Activated gamma-delta T cell treated with anti-CD3 and anti-CD28 coated beads, Interleukin-2, amount 50 U/mL, for 16 hours (primary cell): ENCODE results near the gene SDK1.

ENCODE experiments used
- DNase-seq: peaks from one replicate; pipeline ENCODE4 v3.0.0-alpha.2; 2020; ENCODE audit warnings: low read depth

The SDK1 gene

GRCh38 chr7:3887096-3887690 is 586.1 kb downstream of the SDK1 start:
- no peak for DNase-seq

GRCh38 chr7:3888096-3888495 is 587.0 kb downstream of the SDK1 start:
- no peak for DNase-seq

GRCh38 chr7:3892157-3892556 is 591.1 kb downstream of the SDK1 start:
- DNase-seq = no peak

- DNase-seq = no peak
Measured at GRCh38 chr7:3892686-3893085, 591.6 kb downstream of the SDK1 start.

- no peak for DNase-seq
Measured at GRCh38 chr7:3893151-3893788, 592.2 kb downstream of the SDK1 start.

GRCh38 chr7:3893789-3894153 is 592.7 kb downstream of the SDK1 start:
- DNase-seq = no peak

GRCh38 chr7:3895341-3896116 is 594.5 kb downstream of the SDK1 start:
- no peak for DNase-seq

GRCh38 chr7:3896169-3896765 is 595.2 kb downstream of the SDK1 start:
- DNase-seq = no peak

- DNase-seq = peak; percentile 14
Measured at GRCh38 chr7:3897430-3898372, 596.6 kb downstream of the SDK1 start.

GRCh38 chr7:3899559-3899991 is 598.5 kb downstream of the SDK1 start:
- no peak for DNase-seq

GRCh38 chr7:3908153-3908552 is 607.1 kb downstream of the SDK1 start:
- DNase-seq = no peak

- DNase-seq = no peak
Measured at GRCh38 chr7:3909128-3909527, 608.1 kb downstream of the SDK1 start.

GRCh38 chr7:3910054-3910453 is 609.0 kb downstream of the SDK1 start:
- no peak for DNase-seq

- no peak for DNase-seq
Measured at GRCh38 chr7:3911685-3912084, 610.6 kb downstream of the SDK1 start.

- no peak for DNase-seq
Measured at GRCh38 chr7:3912291-3912690, 611.2 kb downstream of the SDK1 start.

- no peak for DNase-seq
Measured at GRCh38 chr7:3914051-3914775, 613.2 kb downstream of the SDK1 start.

- no peak for DNase-seq
Measured at GRCh38 chr7:3915337-3915878, 614.4 kb downstream of the SDK1 start.

GRCh38 chr7:3916146-3916545 is 615.1 kb downstream of the SDK1 start:
- DNase-seq = no peak

- no peak for DNase-seq
Measured at GRCh38 chr7:3917436-3917835, 616.4 kb downstream of the SDK1 start.

GRCh38 chr7:3918576-3918975 is 617.5 kb downstream of the SDK1 start:
- DNase-seq = no peak

- no peak for DNase-seq
Measured at GRCh38 chr7:3922175-3922635, 621.2 kb downstream of the SDK1 start.
